HG03354 (cell line): ENCODE data around the gene B3GALT4.

Experiments
- ATAC-seq: cut with Tn5 transposase; IDR thresholded peaks from one replicate; pipeline ENCODE4 v1.9.1; 2021; ENCODE audit warnings: mild to moderate bottlenecking; ENCODE audit not compliant: unreplicated experiment, poor library complexity, severe bottlenecking

B3GALT4 gene

DNA sequence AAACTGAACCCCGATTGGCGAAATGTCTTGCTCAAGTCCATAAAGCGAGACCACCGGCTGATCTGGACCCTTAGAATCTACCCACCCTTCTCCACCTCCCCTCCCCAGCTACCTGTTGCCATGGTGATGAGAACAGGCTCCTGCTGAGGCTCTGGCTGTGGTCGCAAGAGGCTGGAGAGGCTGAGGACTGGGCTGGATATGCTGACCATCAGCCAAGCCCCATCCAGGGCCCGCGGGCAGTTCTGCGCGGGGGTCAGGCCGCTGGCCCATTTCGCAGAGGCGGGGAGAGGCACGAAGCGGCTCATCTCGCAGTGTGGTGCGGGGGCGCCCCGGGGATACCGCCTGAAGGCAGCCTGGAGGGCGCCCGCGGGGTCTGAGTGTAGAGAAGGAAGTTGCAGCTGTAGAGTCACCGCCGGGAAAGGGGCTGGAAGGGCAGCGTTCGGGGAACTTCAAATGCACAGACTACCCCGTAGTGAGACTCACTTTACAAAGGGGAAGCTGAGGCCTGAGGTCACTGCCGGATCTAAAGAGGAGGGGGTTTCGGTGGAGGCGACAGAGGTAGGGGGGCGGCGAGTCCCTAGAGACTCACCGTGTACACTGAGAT is 36.3 kb downstream of the B3GALT4 start:
- ATAC-seq, result peak; percentile 1

DNA sequence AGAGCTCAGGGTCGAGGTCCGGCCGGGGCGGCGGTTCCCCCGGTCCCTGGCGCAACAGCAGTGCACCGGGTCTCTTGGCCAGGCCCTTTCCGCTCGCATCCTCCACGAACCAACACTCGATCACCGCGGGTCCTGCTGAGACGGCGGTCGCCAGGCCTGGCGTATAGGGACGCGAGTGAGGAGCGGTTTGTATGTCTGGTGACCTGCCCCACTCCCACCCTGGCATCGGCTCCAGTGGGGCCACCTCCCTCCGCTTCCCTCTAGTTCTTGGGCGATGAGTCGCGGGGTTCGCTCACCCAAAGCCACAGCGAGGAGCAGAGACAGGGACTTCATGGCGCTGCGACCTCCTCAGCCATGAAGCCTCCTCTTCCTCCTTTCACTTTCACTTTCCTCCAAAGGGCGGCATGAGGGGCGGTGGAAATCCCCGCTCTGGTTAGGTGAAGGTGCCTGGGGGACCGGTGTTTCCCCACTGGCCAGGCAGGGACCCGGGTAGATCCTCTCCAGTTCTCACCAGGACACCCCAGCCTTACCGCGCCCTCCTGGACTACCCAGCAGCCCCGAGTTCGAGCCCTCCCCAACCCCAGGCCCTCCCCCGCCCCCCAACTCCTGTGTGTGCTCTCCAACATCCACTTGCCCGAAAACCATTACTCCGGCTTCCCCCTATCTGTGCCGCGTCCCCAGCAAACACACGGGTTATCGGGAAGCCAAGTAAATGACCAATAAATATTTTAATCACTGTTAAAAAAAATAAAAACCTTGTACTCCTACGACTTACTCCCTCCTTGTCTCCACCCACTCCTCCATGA is 37.0 kb downstream of the B3GALT4 start, which contains the start of gene TAPBP:
Gene TAPBP, minus strand, starts transcription at position 370 of the 806 bp plus-strand sequence. Its CDS starts 37 bp downstream, at position 333.
- ATAC-seq, result peak; percentile 46

DNA sequence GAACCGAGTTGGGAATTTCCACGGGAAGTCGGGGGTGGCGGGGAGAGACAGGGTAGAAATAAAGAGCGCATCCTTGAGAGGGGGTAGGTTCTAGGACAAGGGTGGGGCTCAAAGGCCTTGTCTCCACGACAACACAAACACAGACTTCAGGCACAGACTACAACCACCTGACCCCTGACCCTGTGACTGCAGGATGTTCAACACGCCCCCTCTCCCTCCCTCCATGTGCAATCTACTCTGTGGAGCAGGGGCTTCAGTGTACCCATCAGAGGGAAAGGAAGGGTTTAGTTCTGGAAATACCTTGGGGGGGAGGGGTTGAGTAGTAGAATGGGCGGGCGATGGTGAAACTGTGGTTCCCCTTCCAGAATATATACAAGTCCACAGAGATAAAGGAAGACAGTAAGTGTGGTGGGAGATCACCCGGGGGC is 37.6 kb downstream of the B3GALT4 start:
- peak; percentile 31 for ATAC-seq

DNA sequence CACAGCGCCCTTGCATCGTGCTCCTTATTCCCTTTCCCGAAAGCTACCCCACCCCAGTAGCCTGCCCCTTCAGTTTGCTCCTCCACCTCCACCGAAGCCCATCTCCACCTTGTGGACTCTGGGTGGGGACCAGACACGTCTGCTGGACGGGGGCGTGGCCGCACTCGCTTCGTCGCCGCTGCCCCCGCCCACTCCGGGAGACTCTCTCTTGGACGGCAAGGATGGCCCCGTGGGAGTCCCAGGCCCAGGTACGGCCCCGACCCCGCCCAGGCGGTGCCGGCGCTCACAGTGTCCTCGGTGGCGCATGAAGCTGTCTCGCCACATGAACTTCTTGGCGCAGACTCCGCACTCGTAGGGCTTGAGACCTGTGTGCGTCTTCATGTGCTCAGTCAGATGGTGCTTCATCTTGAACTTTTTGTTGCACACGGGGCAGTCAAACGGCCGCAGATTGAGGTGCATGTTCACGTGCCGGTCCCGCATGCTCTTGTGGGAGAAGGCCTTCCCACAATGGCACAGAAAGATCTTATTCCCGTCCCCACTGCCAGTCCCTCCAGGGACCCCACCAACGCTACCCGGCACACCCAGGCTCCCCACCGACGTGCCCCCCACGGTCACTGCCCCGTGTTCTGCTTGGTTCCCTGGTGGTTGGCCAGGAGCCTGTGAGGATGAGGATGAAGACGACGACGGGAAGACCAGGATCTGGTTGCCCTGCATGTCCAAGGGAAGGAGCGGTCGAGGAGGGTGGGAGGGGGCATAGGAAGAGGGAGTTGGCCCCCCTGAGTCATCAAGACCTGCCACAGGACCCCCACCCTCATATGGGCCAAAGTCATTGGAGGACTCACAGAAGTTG is 38.2 kb downstream of the B3GALT4 start:
- no peak for ATAC-seq

DNA sequence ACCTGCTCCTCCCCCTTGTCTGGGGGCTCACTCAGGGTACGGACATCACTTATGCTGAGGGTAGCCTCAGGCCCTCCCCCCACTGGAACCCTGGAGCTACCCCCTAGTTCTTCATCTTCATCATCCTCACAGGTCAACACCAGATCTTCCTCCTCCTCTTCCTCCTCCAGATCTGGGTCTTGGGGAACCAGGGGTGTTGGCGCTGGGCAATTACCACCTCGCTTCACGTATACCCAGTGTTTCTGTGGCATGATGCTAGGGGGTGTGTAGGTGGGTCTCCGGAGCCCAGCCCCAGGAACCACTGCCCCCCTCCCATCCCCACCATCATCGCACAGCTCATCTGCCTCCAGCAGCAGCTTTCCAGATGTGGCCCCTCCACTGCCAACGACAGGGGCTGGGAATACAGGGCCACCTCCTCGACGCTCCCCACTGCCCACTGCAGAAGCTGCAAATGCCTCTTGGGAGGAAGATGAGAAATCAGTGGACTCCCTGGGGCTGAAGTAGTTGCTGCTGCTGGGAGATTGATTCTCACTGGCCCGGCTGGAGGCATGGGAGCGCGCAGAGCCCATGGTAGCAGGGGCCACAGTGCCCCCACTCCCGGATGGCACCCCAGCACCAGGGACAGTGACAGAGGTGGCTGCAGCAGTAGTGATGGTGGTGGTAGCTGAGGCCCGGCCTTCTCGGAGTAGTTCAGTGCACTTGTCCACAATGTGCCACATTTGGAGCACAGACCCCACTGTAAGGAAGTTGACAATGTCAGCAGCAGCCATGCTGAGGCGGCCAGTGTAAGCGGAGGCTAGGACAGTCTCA is 39.1 kb downstream of the B3GALT4 start:
- no peak for ATAC-seq

DNA sequence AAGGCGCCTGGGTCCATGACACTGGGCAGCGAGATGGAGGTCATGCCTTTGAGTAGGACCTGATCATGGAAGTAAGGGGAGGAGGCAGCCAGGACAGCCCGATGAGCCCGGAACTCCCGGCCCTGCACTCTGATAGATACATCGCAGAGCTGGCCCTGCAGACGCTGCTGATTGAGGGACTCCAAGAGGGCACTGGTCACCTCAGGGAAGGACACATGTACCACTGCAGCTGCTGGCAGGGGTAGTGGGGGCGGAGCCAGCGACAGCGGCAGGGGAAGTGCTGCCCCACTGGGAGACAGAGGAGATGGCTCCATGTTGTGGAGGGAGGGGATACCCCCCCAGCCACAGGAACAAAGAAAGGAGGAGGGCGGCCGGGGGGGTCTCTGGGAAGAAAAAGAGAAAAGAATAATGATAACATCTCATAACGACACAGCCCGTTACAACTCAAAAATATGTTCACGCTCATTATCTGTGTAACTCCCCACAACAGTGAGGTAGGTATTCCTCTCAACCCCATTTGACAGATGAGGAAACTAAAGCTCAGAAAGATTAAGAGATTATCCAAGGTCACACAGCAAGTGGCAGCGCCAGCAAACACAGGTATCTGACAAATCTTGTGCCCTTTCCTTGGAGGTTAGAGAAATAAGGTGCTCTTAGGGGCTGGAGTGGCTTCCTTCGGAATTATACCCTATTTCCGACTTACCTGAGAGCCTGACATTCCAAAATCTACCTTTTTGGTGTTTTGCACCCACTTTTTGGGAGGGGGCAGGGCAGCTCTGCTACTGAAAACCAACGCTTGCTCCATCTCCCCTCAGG is 39.9 kb downstream of the B3GALT4 start:
- no peak for ATAC-seq

DNA sequence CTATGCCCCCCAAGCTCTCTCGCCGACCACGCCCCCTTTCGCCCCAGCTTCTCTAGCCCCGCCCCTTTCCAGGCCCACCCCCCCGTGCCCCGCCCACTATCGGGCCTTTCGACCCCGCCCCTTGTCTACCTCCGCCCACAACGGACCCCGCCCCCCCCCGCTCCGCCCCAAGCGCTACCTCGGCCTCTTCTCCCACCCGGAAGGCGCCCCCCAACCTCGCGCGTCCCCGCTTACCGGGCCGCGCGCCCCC is 40.4 kb downstream of the B3GALT4 start:
- no peak for ATAC-seq

DNA sequence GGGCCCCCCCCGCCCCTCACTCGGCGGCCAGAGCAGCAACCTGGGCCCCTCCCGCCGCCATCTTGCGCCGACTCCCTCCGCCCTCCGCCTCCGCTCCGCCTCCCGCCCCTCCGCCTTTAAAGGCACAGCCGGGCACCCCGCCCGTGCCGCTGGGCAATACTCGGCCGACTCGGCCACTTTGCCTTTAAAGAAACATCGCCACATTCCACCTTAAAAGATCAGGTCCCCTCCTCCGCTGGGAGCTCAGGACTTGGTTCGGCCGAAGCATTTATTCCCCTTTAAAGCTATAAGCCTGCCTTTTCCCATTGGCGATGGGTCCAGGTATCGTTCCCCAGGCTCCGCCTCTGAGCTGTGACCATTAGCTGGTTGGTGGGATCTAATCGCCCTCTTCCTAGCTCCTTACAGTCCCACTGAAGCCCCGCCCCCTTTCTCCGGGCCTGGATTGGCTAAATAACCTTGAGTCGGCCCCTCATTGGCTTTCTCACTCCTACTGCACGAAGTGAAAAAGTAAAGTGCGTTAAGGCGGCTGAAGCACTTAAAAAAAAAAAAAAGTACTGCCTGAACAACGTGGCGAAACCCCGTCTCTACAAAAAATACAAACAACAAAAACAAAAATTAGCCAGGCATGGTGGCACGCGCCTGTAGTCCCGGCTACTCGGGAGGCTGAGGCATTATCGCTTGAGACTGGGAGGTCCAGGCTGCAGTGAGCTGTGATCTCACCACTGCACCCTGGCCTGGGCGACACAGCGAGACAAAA is 40.9 kb downstream of the B3GALT4 start, which contains the start of gene ZBTB22:
Gene ZBTB22, minus strand, starts transcription at position 76 of the 757 bp plus-strand sequence. CDS start 828 bp downstream, outside the sequence.
- ATAC-seq, result peak; percentile 56

DNA sequence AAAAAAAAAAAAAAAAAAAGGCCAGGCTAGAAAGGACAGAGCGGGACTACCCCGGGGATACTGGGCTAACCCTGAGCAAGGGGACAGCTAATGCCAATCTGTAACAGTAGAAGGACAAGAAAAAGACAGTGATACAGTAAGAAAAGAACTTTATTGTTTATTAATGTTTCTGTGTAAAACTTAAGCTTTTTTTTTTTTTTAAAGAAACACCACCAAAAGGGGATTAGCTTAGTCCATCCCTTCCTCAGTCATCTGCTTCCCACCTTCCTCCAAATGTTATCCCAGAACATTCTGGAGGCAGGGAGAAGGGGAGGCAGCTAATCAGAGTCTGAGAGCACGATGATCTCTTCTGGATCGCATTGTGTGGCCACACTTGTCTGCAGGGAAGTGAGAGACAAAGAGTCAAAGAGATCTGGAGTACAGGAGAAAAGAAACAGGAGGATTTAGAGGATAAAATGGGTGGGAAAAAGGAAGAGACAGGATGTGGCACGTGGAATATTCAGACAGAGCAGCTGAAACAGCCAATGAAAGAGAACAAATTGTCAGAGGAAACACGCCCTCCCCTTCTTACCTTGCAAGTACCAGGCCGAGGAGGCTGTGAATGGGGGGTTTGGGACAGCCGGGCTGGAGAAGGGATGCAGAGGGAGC is 41.6 kb downstream of the B3GALT4 start:
- no peak for ATAC-seq

DNA sequence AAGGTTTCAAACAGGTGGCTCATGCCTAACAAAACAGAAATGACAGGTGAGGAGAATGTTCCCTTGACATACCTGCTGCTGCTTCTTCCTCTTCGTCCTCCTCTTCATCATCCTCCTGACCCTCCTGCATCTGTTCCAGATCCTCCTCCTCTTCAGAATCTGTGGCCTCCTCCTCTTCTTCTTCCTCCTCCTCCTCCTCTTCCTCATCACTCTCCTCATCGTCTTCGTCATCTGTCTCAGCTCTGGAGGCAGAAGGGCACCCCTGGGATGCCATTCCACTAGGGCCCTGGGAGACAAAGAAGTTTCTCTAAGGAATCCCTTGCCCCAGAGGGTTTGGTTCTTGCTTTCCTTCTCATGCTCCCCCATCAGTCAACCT is 43.0 kb downstream of the B3GALT4 start:
- ATAC-seq, result no peak

DNA sequence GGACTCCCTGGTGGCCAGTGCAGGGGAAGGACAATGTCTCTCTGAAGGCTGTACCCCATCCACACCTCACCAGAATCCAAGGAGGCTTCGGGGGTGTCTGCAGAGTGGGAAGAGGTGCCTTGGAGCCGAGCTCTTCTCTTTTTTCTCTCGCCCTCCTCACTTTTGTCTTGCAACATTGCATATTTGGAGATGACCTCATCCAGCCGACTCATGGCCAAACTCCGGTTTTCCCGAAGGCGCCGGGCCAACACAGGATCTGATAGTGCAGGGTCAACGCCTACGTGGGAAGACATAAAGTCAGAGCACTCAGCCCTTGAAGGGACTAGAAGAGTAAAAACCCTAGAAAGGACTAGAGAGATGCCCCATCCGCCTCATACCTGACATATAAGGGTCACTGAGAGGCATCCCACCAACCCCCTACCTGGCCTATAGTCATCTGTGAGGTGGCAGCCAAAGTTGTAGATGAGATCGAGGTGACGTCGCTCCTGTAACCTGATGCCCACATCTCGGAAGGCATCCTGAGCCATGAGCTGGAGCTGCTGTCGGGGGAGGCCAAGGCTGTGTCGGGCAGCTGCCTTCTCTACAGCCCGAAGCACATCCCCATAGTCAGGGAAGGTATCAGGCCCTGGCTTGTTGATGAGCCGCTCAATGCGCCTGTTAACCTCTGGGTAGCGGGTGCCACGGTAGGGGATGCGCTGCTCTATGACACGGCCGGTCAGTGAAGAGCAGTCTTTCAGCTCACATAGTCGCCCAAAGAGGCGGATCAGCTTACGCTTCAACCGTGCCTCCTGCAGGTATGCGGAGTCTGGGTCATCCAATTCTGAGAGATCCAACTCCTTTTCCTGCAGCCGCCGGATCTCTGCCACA is 43.6 kb downstream of the B3GALT4 start:
- no peak for ATAC-seq

DNA sequence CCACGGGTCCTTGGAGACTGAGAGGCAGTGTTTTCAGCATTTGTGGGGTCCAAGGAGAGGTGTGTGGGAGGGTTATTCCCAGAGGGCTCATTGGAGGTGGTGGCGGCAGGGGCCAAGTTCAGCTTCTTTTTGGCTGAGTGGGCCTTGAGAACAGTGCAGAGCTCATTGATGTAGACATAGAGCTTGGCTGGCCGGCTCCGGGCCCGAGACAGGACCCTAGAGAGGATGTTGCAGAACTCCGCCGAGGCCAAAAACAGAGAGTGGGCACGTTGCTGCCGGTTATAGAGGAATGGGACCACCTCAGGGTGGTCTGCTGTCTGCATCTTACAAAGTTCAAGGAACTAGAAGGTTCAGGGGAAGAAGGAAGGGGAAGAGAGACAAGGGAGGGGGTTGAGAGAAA is 44.3 kb downstream of the B3GALT4 start:
- ATAC-seq, result no peak

DNA sequence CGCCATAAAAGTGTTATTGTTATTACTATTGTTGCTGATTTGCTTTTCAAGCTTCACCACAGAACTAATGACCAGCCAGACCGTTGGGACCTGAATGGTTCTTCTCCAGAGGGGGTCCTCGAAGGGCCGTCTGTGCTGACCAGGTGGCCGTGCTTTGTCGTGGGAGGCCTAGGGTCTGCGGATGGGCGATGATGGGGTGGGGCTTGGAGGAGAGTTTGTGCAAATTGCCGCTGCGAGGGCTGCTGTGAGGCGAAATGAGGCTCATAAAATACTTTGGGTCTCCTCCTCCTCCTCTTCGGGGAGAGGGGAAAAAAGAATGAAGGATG is 46.7 kb downstream of the B3GALT4 start:
- ATAC-seq, result no peak

DNA sequence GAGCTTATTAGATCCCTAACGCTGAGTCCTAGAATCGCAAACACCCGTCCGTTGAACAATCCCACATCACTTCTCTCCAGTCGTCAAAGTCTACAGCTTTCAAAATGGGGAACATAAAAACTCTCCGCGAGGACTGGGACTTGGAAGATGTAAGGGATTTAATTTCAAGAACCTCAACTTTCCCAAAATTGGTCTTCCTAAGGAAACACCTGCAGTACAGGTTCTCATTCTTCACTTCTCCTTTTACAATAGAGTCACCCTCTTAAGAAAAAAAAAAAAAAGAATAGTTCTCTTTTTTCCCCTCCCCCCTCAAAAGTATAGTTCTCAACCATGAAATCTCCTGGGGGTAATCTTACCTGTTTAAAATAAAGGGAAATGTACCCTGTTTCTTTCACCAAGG is 47.2 kb downstream of the B3GALT4 start:
- no peak for ATAC-seq
